Type B pancreatic cell (in vitro differentiated cells): ENCODE measurements around the gene OSBPL1A. TPM values are rescaled to one million over a fixed set of nuclear protein-coding genes. Genes with fewer than 3 reads are reported as not detected.

Source experiments
- DNase-seq: peaks from one replicate; pipeline ENCODE4 v3.0.0; 2021; ENCODE audit warnings: mixed read lengths; ENCODE audit not compliant: unreplicated experiment; ENCODE audit errors: extremely low spot score
- H3K27ac Mint-ChIP-seq: 2 replicates; pipeline ENCODE4 v1.8.0; 2021; ENCODE audit warnings: mild to moderate bottlenecking, mixed read lengths
- H3K27me3 Mint-ChIP-seq: 2 replicates; pipeline ENCODE4 v1.8.0; 2021; ENCODE audit warnings: mixed read lengths
- H3K36me3 Mint-ChIP-seq: 2 replicates; pipeline ENCODE4 v1.8.0; 2021; ENCODE audit warnings: mixed read lengths
- H3K4me1 Mint-ChIP-seq: one replicate; pipeline ENCODE4 v1.8.0; 2021; ENCODE audit warnings: mixed read lengths; ENCODE audit not compliant: unreplicated experiment
- H3K4me3 Mint-ChIP-seq: 2 replicates; pipeline ENCODE4 v1.8.0; 2021; ENCODE audit warnings: mild to moderate bottlenecking, mixed read lengths
- H3K9me3 Mint-ChIP-seq: 2 replicates; pipeline ENCODE4 v1.8.0; 2021; ENCODE audit warnings: mixed read lengths
- microRNA-seq: library from miRNA; unstranded; fragments of <30 nt; microRNA quantifications from one replicate; pipeline ENCODE4, GENCODE V29; 2020
- total RNA-seq: library from RNA; stranded (reverse); gene quantifications from 2 replicates; pipeline ENCODE4 v1.2.1, GENCODE V29; 2021; ENCODE audit warnings: low replicate concordance
- TF ChIP-seq, protein P1 (sequence below): fragments of 200-600 bp; sonication (generic); conservative IDR thresholded peaks from 2 replicates; pipeline ENCODE4 v1.5.0; 2021; ENCODE audit warnings: antibody characterized with exemption, mild to moderate bottlenecking

The OSBPL1A gene
- total RNA-seq, 1 donor from 2014 or later: 42.7 TPM

DNA sequence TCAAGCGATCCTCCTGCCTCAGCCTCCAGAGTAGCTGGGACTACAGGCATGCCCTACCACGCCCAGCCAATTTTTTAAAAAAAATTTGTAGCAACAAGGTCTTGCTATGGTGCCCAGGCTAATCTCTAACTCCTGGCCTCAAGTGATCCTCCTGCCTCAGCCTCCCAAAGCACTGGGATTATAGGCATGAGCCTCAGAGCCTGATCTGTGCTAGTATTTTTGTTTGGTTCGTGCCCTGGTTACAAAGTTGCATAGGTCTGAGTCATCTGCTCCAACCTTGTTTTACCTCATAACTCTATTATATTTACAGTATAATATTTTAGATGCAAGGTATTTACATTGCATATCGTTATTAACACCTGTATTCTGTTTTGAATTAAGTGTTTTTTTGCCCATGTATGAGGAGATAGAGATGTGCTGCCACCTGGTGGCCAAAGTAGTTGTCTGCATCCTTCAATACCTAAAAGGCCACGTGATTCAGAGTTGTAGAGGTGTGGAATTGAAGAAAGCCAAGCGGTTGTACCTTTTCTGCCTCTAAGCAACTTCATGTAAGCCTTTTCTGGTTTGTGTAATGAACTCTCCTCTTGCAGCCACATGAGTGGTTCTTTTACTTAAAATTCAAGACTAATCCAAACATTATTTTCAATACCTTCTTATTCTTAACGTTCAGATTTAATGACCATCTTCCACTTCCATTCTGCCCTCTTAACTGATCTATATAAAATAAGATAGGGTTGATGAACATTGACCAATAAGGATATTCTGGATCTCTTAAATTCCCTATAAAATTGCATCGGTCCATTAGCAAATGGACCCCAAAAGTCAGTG, 278.7 kb downstream of the OSBPL1A start:
- TF ChIP-seq, protein P1, sequence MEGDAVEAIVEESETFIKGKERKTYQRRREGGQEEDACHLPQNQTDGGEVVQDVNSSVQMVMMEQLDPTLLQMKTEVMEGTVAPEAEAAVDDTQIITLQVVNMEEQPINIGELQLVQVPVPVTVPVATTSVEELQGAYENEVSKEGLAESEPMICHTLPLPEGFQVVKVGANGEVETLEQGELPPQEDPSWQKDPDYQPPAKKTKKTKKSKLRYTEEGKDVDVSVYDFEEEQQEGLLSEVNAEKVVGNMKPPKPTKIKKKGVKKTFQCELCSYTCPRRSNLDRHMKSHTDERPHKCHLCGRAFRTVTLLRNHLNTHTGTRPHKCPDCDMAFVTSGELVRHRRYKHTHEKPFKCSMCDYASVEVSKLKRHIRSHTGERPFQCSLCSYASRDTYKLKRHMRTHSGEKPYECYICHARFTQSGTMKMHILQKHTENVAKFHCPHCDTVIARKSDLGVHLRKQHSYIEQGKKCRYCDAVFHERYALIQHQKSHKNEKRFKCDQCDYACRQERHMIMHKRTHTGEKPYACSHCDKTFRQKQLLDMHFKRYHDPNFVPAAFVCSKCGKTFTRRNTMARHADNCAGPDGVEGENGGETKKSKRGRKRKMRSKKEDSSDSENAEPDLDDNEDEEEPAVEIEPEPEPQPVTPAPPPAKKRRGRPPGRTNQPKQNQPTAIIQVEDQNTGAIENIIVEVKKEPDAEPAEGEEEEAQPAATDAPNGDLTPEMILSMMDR: peak; percentile 97
- peaks cover 4% of the 10 kb centered on the region for H3K4me1 Mint-ChIP-seq
- no peak overlapping the region for H3K4me3 Mint-ChIP-seq
- H3K27me3 Mint-ChIP-seq: no peaks in the 10 kb centered on the region
- peaks cover 5% of the 10 kb centered on the region for H3K36me3 Mint-ChIP-seq
- no peaks in the 10 kb centered on the region for H3K9me3 Mint-ChIP-seq
- H3K27ac Mint-ChIP-seq: no peak overlapping the region
- DNase-seq: no peak

DNA sequence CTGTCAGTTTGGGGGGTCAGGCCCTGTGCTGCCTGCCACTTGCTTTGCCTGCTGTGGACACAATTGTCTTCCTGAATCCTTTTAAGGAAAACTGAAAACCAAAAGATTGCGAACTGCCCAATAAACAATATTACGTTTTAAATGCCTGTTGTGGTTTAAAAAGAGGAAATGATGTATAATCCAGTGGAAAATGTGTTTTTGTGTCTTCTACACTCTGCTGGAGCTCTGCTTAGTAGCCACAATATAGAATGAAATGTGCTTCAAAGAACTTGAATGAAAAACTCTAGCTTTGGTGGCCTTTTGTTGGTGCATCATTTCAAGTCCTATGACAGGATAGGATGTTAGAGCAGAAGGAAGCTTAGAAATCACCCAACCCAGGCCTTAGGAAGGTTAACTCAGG, 282.0 kb downstream of the OSBPL1A start:
- no peaks in the 10 kb centered on the region for H3K27me3 Mint-ChIP-seq
- H3K4me1 Mint-ChIP-seq: peaks cover 4% of the 10 kb centered on the region
- H3K9me3 Mint-ChIP-seq: no peaks in the 10 kb centered on the region
- TF ChIP-seq, protein P1: no peak
- no peak for DNase-seq
- no peak overlapping the region for H3K27ac Mint-ChIP-seq
- H3K36me3 Mint-ChIP-seq: peaks cover 3% of the 10 kb centered on the region
- no peak overlapping the region for H3K4me3 Mint-ChIP-seq

DNA sequence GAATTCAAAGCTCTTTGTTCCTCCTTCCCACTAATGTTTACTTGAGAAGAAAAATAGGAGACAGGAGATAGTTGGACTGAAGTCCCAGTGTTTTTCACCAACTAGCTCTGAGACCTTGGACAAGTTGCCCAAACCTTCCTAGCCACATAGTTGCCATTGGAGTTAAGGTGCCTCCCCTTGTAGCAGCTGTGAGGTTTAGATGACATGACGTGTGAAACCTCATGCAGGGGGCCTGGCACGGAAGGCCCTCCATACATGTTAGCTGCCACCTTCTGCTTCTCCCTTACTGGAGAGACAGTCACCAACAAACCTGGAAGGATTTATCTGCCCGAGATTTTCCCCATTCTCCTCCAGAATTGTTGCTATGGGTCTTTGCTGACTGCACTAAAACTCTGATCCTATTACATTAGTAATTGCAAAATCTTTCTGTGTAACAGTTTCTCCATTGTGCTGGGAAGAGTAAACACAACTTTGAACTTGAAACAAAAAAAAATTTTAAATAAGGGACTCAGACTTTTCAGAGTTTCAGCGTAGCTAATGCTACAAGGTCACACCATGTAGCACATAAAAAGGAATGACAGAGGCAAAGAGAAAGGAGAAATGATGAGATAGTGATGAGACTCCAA, 282.6 kb downstream of the OSBPL1A start:
- H3K4me1 Mint-ChIP-seq: peaks cover 4% of the 10 kb centered on the region
- no peak overlapping the region for H3K27ac Mint-ChIP-seq
- H3K36me3 Mint-ChIP-seq: no peaks in the 10 kb centered on the region
- no peak overlapping the region for H3K4me3 Mint-ChIP-seq
- H3K27me3 Mint-ChIP-seq: no peaks in the 10 kb centered on the region
- DNase-seq: no peak
- H3K9me3 Mint-ChIP-seq: no peaks in the 10 kb centered on the region
- TF ChIP-seq, protein P1: no peak

DNA sequence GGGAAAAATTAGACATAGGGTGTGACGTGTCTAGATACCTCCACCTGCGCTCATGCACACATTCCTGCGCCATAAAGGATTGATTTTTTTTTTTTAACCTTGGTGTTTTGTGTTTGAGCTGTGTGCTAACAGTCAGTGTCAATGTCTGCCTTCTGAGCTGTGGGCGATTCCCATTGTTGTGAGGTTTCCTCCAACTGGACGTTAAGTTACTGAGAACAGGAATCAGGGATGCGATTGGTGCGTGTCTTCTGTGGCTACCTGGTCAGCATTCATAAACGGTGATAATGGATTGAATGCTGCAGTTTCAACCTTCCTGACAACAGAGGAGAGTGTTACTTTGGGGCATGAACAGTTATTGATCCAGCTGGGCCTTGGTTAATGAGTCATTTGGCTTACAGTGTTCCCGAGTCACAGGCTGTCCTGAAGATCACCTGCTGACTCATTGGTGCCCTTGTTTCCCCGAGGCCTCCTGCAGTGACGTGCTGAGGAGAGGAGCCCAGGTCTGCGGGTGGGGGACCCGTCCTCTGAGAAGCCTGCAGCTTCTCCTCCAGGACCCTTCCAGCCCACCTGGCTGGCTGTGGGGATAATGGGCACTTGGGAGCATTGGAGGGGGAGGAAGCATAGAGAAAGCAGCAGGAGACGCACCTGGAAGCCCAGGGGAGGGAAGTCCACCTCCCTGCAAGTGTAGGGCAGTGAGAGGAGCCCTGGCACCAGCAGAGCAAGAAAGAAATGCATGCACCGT, 284.6 kb downstream of the OSBPL1A start:
- peaks cover 4% of the 10 kb centered on the region for H3K4me1 Mint-ChIP-seq
- peak overlapping the region; percentile 93 for H3K27ac Mint-ChIP-seq
- no peaks in the 10 kb centered on the region for H3K36me3 Mint-ChIP-seq
- DNase-seq: no peak
- TF ChIP-seq, protein P1: no peak
- no peaks in the 10 kb centered on the region for H3K9me3 Mint-ChIP-seq
- no peaks in the 10 kb centered on the region for H3K27me3 Mint-ChIP-seq
- peak overlapping the region; percentile 68 for H3K4me3 Mint-ChIP-seq

DNA sequence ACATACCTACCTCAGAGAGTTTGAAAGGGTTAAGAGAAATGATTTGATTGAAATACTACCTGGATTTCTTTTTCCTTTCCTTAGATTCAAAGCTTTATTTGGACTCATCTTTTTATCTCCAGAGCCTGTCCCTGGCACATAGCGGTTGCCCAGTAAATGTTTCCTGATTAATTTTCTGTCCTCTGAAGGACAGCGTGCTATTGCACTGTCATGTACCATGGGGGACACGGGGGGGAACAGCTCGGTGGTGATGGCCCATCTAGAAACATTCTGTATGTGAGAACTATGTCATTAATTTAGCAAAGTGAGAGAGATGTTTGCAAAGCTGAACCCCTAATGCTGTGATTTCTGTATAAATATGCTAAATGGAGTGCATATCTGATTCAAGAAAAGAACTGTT, 285.2 kb downstream of the OSBPL1A start:
- H3K27ac Mint-ChIP-seq: peak overlapping the region; percentile 93
- H3K4me1 Mint-ChIP-seq: peaks cover 4% of the 10 kb centered on the region
- DNase-seq: no peak
- TF ChIP-seq, protein P1: no peak
- peaks cover 2% of the 10 kb centered on the region for H3K36me3 Mint-ChIP-seq
- no peaks in the 10 kb centered on the region for H3K9me3 Mint-ChIP-seq
- H3K27me3 Mint-ChIP-seq: no peaks in the 10 kb centered on the region
- no peak overlapping the region for H3K4me3 Mint-ChIP-seq

Small RNA genes lying within 50 kb of the gene (microRNA-seq; reads per million reads assigned to microRNA genes)
- gene MIR320C2: 1.7 reads per million

Other genes starting within 250 kb of the OSBPL1A start
- 34.3 and 35.5 TPM in 2 replicates for gene IMPACT, start 28.8 kb upstream of the OSBPL1A start, total RNA-seq
- gene HRH4, start 62.8 kb upstream of the OSBPL1A start, total RNA-seq: 0.24 TPM in 1 of 2 replicates, not detected in the other